ENCODE measurements around the gene KCNE3. TPM values are rescaled to one million over a fixed set of nuclear protein-coding genes. Genes with fewer than 3 reads are reported as not detected.
A peak's percentile ranks its signal among the peaks of the same experiment; 100 is the strongest.

Gene KCNE3
- total RNA-seq, 4 donors from 2014 or later: 0.72 to 8.4 (median 3.5) TPM

- no peak for DNase-seq
Observed at GRCh38 chr11:74471037-74471436, 3.7 kb upstream of the KCNE3 start.

GRCh38 chr11:74470526-74470925 is 3.2 kb upstream of the KCNE3 start:
- no peak for DNase-seq
- intact Hi-C loops (cut with DNase I): no loop called here

More at GRCh38 chr11:74471037-74471436, 3.7 kb upstream of the KCNE3 start:
- peaks cover 0 to 12% (median 0%) of the 10 kb centered on the region in 4 donors for H3K27me3 ChIP-seq
- intact Hi-C loops (cut with DNase I): no loop called here
- peaks cover 4 to 23% (median 12%) of the 10 kb centered on the region in 3 donors for H3K4me1 ChIP-seq
- H3K9me3 ChIP-seq: no peaks in the 10 kb centered on the region
- no peak overlapping the region for H3K4me3 ChIP-seq
- H3K36me3 ChIP-seq: no peaks in the 10 kb centered on the region
- WGBS, 2 donors: 100% methylated on average over 1 of the region's 1 CpG
- no peak overlapping the region for H3K27ac ChIP-seq
- no peak for TF ChIP-seq CTCF (IDR thresholded peaks at IDR 0.05)
- TF ChIP-seq POLR2A (IDR thresholded peaks at IDR 0.05): no peak

GRCh38 chr11:74468936-74469335 is 1.6 kb upstream of the KCNE3 start:
- Histone ChIP-seq H3K4me1 (peaks cover 4 to 38% (median 12%) of the 10 kb centered on the region in 3 donors), H3K27ac (no peak overlapping the region), H3K4me3 (no peak overlapping the region), H3K9me3 (no peaks in the 10 kb centered on the region), H3K27me3 (peaks cover 0 to 12% (median 0%) of the 10 kb centered on the region in 4 donors), H3K36me3 (no peaks in the 10 kb centered on the region)
- intact Hi-C loops (cut with DNase I): no loop called here
- DNase-seq: no peak
- TF ChIP-seq POLR2A (IDR thresholded peaks at IDR 0.05) (no peak), CTCF (IDR thresholded peaks at IDR 0.05) (no peak)
- WGBS, 2 donors: 57 to 83% methylated on average over 1 of the region's 1 CpG

More at GRCh38 chr11:74470526-74470925, 3.2 kb upstream of the KCNE3 start:
- Histone ChIP-seq H3K4me1 (peaks cover 4 to 28% (median 12%) of the 10 kb centered on the region in 3 donors), H3K27ac (no peak overlapping the region), H3K4me3 (no peak overlapping the region), H3K36me3 (no peaks in the 10 kb centered on the region), H3K9me3 (no peaks in the 10 kb centered on the region), H3K27me3 (peaks cover 0 to 12% (median 0%) of the 10 kb centered on the region in 4 donors)
- TF ChIP-seq CTCF (IDR thresholded peaks at IDR 0.05) (no peak), POLR2A (IDR thresholded peaks at IDR 0.05) (no peak)
- 23 to 25% methylated on average over 2 of the region's 2 CpGs for WGBS, 2 donors

- intact Hi-C loops (cut with DNase I): no loop called here
- Histone ChIP-seq H3K36me3 (no peaks in the 10 kb centered on the region), H3K27ac (no peak overlapping the region), H3K4me3 (no peak overlapping the region), H3K9me3 (no peaks in the 10 kb centered on the region), H3K27me3 (peaks cover 0 to 12% (median 0%) of the 10 kb centered on the region in 4 donors), H3K4me1 (peaks cover 4 to 38% (median 12%) of the 10 kb centered on the region in 3 donors)
- TF ChIP-seq CTCF (IDR thresholded peaks at IDR 0.05) (no peak), POLR2A (IDR thresholded peaks at IDR 0.05) (no peak)
- DNase-seq: no peak
Observed at GRCh38 chr11:74468521-74468920, 1.2 kb upstream of the KCNE3 start.

GRCh38 chr11:74468058-74468457 is 709 bp upstream of the KCNE3 start:
- intact Hi-C loops (cut with DNase I): no loop called here
- H3K27me3 ChIP-seq: peaks cover 0 to 12% (median 0%) of the 10 kb centered on the region in 4 donors
- H3K36me3 ChIP-seq: no peaks in the 10 kb centered on the region
- TF ChIP-seq CTCF (IDR thresholded peaks at IDR 0.05) (no peak), POLR2A (IDR thresholded peaks at IDR 0.05) (no peak)
- WGBS, 2 donors: 81 to 87% methylated on average over 2 to 4 of the region's 4 CpGs
- DNase-seq: no peak
- peak overlapping the region in 3 of 4 donors; percentile 72 to 78 (median 73) for H3K27ac ChIP-seq
- H3K4me3 ChIP-seq: peak overlapping the region in 1 of 4 donors; percentile 87
- peaks cover 4 to 38% (median 12%) of the 10 kb centered on the region in 3 donors for H3K4me1 ChIP-seq
- no peaks in the 10 kb centered on the region for H3K9me3 ChIP-seq

Data from esophagus squamous epithelium (tissue), 5 donors.